Measurements from ENCODE around the gene FLT3. TPM values are rescaled to one million over a fixed set of nuclear protein-coding genes. Genes with fewer than 3 reads are reported as not detected.

The FLT3 gene
- total and polyA plus RNA-seq, 10 of the 15 experiments (the other 5 are each of a cell fraction or from before 2014, with no cell fraction given) = 0.04 to 0.19 (median 0.11) TPM; not detected in 1

- no peak for DNase-seq (ENCODE audit: low read depth, low spot score)
- FAIRE-seq = no peak
- WGBS (ENCODE audit: insufficient coverage, insufficient replicate concordance, low lambda C conversion rate, missing lambda C conversion rate) = 75% methylated on average over 9 of the region's 9 CpGs
- no peaks in the 10 kb centered on the region for H3K9me3 ChIP-seq (replicated peaks; ENCODE audit: control insufficient read depth, insufficient read depth, low read length)
- H3K79me2 ChIP-seq (ENCODE audit: control insufficient read depth, insufficient read depth, low read length) = no peaks in the 10 kb centered on the region
- intact Hi-C loops (cut with micrococcal nuclease; ENCODE audit: unreplicated experiment) (no loop called here), in situ Hi-C loops (cut with MboI) (no loop called here)
- ChIA-PET RAD21 (ENCODE audit: unreplicated experiment) (no interaction called here), CTCF (no interaction called here), POLR2A (no interaction called here), SMC1A (ENCODE audit: uncharacterized antibody, unreplicated experiment) (no interaction called here)
- H3K4me1 ChIP-seq (ENCODE audit: control insufficient read depth, insufficient read depth, low read length) = peaks cover 6% of the 10 kb centered on the region; the same call in 1 of the 2 replicates
- no peaks in the 10 kb centered on the region for H4K20me1 ChIP-seq (ENCODE audit: control insufficient read depth, insufficient read depth)
- no peak overlapping the region for H3K9ac ChIP-seq (ENCODE audit: control insufficient read depth, insufficient read depth, low read length)
- H2AFZ ChIP-seq (ENCODE audit: control insufficient read depth, low read depth, low read length) = no peak overlapping the region
- H3K4me3 ChIP-seq = no peak overlapping the region
- no peak overlapping the region for H3K4me2 ChIP-seq (ENCODE audit: control insufficient read depth, insufficient read depth)
- H3K36me3 ChIP-seq (ENCODE audit: control insufficient read depth in 2 of 2, insufficient read depth in 2 of 2, low read length in 1 of 2) = no peaks in the 10 kb centered on the region
- no peaks in the 10 kb centered on the region for H3K27me3 ChIP-seq (replicated peaks in 1 of 2; ENCODE audit: control insufficient read depth in 2 of 2, insufficient read depth in 2 of 2, low read length in 1 of 2)
- H3K27ac ChIP-seq (ENCODE audit: control insufficient read depth, insufficient read depth) = no peak overlapping the region
- no TSS peak for BruUV-seq (replicated peaks)
- ATAC-seq = no peak
- no peak for TF ChIP-seq REST (IDR thresholded peaks at IDR 0.05; ENCODE audit: low read depth, low read length)
- TF ChIP-seq SREBF1 (IDR thresholded peaks at IDR 0.05; ENCODE audit: low read length) = no peak
- TF ChIP-seq TARDBP (IDR thresholded peaks at IDR 0.05; ENCODE audit: borderline replicate concordance) = no peak
- TF ChIP-seq IRF4 (IDR thresholded peaks at IDR 0.05; ENCODE audit: low read depth, low read length) = no peak
- no peak for TF ChIP-seq TCF12 (IDR thresholded peaks at IDR 0.05; ENCODE audit: low read depth, low read length)
- no peak for TF ChIP-seq E4F1 (IDR thresholded peaks at IDR 0.05; ENCODE audit: borderline replicate concordance, partially characterized antibody)
- TF ChIP-seq ELK1 (IDR thresholded peaks at IDR 0.05; ENCODE audit: low read depth, low read length) = no peak
- no peak for TF ChIP-seq ASH2L (IDR thresholded peaks at IDR 0.05; ENCODE audit: borderline replicate concordance, low read depth)
- TF ChIP-seq NFYA (IDR thresholded peaks at IDR 0.05; ENCODE audit: borderline replicate concordance, low read depth, low read length) = no peak
- TF ChIP-seq CUX1 (IDR thresholded peaks at IDR 0.05; ENCODE audit: insufficient replicate concordance, low read depth, low read length) = no peak
- TF ChIP-seq SREBF2 (IDR thresholded peaks at IDR 0.05; ENCODE audit: low read length) = no peak
These were observed 77.4 kb downstream of the FLT3 start for GRCh38 chr13:28022848-28023518.
